Measurements from ENCODE around the gene ZNF436.

DNA sequence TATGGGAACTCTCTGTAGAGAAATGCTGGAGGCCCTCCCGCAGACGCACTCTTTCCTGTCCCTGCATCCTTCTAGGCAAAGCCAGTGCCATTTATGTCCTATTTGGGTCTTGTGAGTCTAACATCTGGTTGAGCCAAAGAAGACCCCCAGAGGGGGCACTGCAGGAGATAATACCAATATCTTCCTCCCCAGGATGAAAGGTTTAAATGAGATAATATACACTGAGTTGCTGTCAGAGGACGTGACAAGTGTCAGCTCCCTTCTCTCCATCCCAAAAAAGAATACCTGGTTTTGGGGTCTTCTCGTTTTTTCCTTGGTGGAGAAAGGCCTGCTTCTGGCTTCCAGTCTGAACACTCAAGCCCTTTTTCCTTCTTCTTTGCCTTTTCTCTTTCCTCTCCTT, 47.3 kb upstream of the ZNF436 start:
- TF ChIP-seq POLR2A (IDR thresholded peaks at IDR 0.05), result no peak
- no peak for TF ChIP-seq CTCF (IDR thresholded peaks at IDR 0.05)

All from Peyer's patch (tissue), 4 donors.